GM19238 (cell line): ENCODE results near the gene GTSF1L.
A peak's percentile ranks its signal among the peaks of the same experiment; 100 is the strongest.
"Not testable (repeated sequence)": the region's sequence is repeated elsewhere in the genome, so short reads cannot be mapped to it uniquely, and the experiment has no call there.

Experiments used
- DNase-seq: peaks from one replicate; pipeline ENCODE4 v3.0.0; 2011; ENCODE audit warnings: low spot score; ENCODE audit not compliant: insufficient read length

GTSF1L gene

GRCh38 chr20:43726811-43727338, at the start of gene GTSF1L:
Gene GTSF1L, minus strand, starts transcription at chr20:43727002. Its CDS starts 308 bp downstream, at chr20:43726694.
- no peak for DNase-seq

GRCh38 chr20:43774754-43775153, 48.0 kb upstream of the GTSF1L start:
- DNase-seq = no peak

GRCh38 chr20:43771503-43772190, 44.8 kb upstream of the GTSF1L start:
- no peak for DNase-seq

GRCh38 chr20:43770342-43770741, 43.5 kb upstream of the GTSF1L start:
- no peak for DNase-seq

GRCh38 chr20:43767686-43768474, 41.1 kb upstream of the GTSF1L start:
- DNase-seq = no peak

GRCh38 chr20:43766917-43767316, 40.1 kb upstream of the GTSF1L start:
- no peak for DNase-seq

- DNase-seq = no peak
Measured at GRCh38 chr20:43766385-43766784, 39.6 kb upstream of the GTSF1L start.

GRCh38 chr20:43765916-43766315, 39.1 kb upstream of the GTSF1L start:
- no peak for DNase-seq

GRCh38 chr20:43762911-43763310, 36.1 kb upstream of the GTSF1L start:
- no peak for DNase-seq

GRCh38 chr20:43761386-43762340, 34.9 kb upstream of the GTSF1L start:
- DNase-seq = no peak

- not testable (repeated sequence) for DNase-seq
Measured at GRCh38 chr20:43757888-43758287, 31.1 kb upstream of the GTSF1L start.

GRCh38 chr20:43755851-43756250, 29.0 kb upstream of the GTSF1L start:
- DNase-seq = no peak

GRCh38 chr20:43755390-43755789, 28.6 kb upstream of the GTSF1L start:
- DNase-seq = no peak

GRCh38 chr20:43752561-43753301, 25.9 kb upstream of the GTSF1L start:
- DNase-seq = no peak

- no peak for DNase-seq
Measured at GRCh38 chr20:43752051-43752360, 25.2 kb upstream of the GTSF1L start.

- DNase-seq = peak; percentile 70
Measured at GRCh38 chr20:43751167-43752050, 24.6 kb upstream of the GTSF1L start.

- no peak for DNase-seq
Measured at GRCh38 chr20:43750774-43751166, 24.0 kb upstream of the GTSF1L start.

- DNase-seq = peak; percentile 73
Measured at GRCh38 chr20:43749734-43750294, 23.0 kb upstream of the GTSF1L start.

GRCh38 chr20:43748274-43748673, 21.5 kb upstream of the GTSF1L start:
- DNase-seq = no peak
